ENCODE results near the gene PLA1A.

PLA1A gene

DNA sequence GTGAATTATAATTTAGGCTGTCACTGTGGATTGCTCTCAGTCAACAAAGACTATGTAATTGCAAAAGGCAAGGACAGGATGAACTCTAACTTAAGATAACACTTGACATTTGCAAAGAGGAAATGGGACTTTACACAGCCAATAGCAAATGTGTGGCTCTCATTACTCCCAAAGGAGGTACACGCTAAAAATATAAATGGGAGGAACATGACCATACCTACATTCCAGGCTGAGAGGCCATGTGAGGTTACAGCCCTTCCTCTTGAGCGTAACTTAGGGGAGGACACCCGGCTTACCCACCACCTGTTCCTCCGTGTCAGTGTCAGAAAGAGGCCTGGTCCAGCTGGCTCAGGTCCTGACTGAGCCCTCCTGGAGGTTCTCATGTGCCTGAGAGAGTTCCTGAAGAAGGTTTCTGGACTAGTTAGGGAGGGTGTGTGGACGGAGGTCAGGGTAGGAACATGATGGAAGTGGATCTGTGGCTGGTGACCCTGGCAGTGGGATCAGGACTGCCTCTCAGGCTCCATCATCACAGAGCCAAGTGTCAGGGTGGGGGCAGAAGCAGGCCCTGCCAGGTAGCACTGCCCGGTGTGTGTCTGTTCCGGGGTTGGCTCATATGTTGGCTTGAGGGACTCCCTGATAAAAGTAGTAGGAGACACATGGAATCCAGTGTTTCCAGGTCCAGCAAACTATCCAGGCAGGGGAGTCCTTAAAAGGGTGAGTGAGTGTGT is 54.8 kb downstream of the PLA1A start:
- in situ Hi-C loops (cut with MboI; ENCODE audit: low pct_unique_long_range_greater_than_20kb, low sequenced_read_pairs) = no loop called here
- DNase-seq = peak; percentile 59

- peak; percentile 80 for DNase-seq
- in situ Hi-C loops (cut with MboI; ENCODE audit: low pct_unique_long_range_greater_than_20kb, low sequenced_read_pairs) = no loop called here
Observed at GRCh38 chr3:119653876-119654275, 56.2 kb downstream of the PLA1A start.

- in situ Hi-C loops (cut with MboI; ENCODE audit: low pct_unique_long_range_greater_than_20kb, low sequenced_read_pairs) = no loop called here
- DNase-seq = no peak
Observed at GRCh38 chr3:119657887-119658702, 60.4 kb downstream of the PLA1A start.

- no peak for DNase-seq
- in situ Hi-C loops (cut with MboI; ENCODE audit: low pct_unique_long_range_greater_than_20kb, low sequenced_read_pairs) = no loop called here
Observed at GRCh38 chr3:119658994-119659393, 61.3 kb downstream of the PLA1A start.

DNA sequence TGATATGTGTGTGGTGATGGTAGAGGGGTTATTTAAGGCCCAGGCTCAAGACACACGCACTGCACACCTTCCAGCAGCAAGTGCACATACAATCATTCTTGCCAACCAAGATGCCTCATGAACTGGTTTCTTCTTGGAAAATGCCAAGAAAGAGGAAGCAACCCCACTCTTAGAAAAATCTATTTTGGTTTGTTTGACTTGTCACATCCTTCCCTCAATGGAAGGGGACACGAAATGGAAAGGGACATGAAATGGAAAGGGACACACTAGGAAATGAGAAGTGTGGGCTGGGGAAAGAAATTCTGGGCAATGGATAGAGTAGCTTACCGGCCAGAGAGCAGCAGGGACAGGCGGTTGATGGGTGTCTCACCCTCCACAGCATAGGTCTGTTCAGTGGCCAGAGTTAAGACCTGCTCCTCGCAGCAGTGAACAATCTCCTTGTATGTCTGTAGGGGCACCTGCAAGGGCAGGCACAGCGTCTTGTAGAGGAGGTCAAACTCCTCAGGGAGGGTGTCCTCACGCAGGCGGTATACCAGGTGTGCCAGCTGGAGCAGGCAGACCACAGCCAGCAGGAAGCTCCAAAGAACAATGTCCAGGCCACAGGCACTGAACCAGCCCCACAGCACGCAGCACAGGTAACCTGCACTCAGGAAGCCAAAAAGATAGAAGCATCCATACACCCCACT is 62.1 kb downstream of the PLA1A start:
- peak; percentile 81 for DNase-seq
- in situ Hi-C loops (cut with MboI; ENCODE audit: low pct_unique_long_range_greater_than_20kb, low sequenced_read_pairs) = no loop called here

DNA sequence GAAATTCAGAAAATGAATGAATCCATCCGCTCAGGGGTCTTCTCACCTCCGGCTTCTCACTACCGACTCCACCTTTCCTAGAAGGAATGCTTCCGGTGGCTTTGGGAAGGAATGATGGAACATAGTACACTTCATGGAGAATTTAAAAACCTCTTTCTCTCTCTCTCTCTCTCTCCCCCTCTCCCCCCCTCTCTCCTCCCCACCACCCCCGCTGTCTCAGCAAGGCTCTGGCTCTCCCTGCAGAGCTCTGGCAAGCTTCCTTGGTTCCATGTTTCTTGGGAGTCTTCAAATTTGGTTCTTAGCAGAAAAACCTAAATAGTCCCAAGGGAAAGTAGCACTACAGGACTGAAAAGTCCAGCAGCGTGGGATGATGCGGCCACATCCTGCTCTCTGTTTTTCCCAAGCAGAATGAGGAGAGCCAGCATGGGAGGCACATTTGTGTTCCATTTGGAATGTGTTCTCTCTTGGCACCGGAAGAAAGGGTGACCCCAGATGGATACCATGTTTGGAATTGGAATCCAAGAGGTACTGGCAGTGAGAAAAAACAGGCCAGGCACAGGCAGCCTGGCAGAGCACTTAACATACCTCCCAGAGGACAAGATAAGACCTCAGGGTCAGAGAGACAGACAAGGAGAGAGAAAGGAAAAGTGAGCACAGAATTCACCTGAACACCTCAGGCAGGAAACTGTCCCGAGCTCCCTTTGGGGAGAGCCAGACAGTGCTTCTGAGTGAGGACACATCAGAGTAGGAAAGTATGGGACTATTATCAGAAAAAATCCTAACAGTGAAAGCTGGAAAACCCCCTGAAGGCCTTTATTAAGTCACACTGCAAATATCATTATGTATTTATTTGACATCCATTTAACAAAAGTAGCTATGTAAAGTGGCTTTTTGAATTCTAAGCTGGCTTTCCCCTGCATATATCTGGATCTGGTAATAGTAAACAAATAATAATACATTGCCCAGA is 63.1 kb downstream of the PLA1A start, which contains the start of gene POPDC2:
TSS of gene POPDC2 (minus strand) at position 116 of the 967 bp plus-strand sequence. CDS start 166 bp downstream, outside the sequence.
- in situ Hi-C loops (cut with MboI; ENCODE audit: low pct_unique_long_range_greater_than_20kb, low sequenced_read_pairs) = no loop called here

GRCh38 chr3:119662604-119663373 is 65.1 kb downstream of the PLA1A start:
- DNase-seq = no peak
- in situ Hi-C loops (cut with MboI; ENCODE audit: low pct_unique_long_range_greater_than_20kb, low sequenced_read_pairs) = no loop called here

More for the DNA sequence above, 63.1 kb downstream of the PLA1A start, which contains the start of gene POPDC2:
- DNase-seq = no peak

- no peak for DNase-seq
- in situ Hi-C loops (cut with MboI; ENCODE audit: low pct_unique_long_range_greater_than_20kb, low sequenced_read_pairs) = no loop called here
Observed at GRCh38 chr3:119663885-119664284, 66.2 kb downstream of the PLA1A start.

DNA sequence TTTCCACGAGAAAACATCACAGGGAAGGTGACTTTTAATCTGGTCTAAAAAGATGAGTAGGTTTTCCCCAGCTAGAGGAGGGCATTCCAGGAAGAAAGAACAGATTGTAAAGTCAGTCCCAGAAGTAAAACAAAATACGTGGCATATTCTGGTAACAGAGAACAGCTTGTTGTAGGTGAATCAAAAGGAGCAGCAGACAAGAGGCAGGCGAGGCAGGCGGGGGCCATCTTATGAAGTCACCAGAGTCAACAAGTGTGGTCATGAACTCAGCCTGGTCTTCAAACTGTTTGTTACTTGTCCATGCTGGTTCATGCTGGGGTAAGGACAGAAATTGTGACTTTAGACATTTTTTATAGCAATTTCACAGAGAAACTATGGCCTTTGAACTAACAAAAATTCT is 66.7 kb downstream of the PLA1A start:
- in situ Hi-C loops (cut with MboI; ENCODE audit: low pct_unique_long_range_greater_than_20kb, low sequenced_read_pairs) = no loop called here
- no peak for DNase-seq

- in situ Hi-C loops (cut with MboI; ENCODE audit: low pct_unique_long_range_greater_than_20kb, low sequenced_read_pairs) = no loop called here
- peak; percentile 86 for DNase-seq
Observed at GRCh38 chr3:119664850-119665379, 67.2 kb downstream of the PLA1A start.

DNA sequence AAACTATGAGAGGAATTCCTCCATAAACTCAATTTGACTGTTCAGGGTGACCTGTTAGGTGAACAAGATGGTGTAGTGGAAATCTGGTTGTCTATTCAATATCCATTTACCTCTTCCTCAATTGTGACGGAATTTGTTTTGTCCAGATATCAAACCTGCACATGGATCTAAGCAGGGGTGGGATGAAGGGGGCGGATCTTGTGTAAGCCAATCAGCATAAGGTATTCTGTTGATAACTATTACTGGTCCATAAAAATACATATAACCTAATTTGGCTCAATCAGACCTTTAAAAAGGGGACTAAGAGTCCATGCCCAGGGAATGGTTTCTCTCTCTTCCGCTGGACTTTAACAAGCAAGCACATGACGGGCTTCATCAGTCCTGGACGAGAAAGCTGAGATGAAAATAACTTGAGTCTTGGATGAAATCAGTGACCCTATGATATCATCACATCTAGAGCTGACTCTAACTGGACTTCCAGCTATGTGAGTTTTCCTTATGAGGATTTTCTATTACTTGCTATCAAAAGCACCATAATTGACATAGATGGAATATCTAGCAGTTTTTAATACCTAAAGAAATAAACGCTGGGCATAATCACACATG is 68.4 kb downstream of the PLA1A start:
- in situ Hi-C loops (cut with MboI; ENCODE audit: low pct_unique_long_range_greater_than_20kb, low sequenced_read_pairs) = no loop called here
- no peak for DNase-seq

GRCh38 chr3:119669906-119670570 is 72.4 kb downstream of the PLA1A start:
- no peak for DNase-seq
- in situ Hi-C loops (cut with MboI; ENCODE audit: low pct_unique_long_range_greater_than_20kb, low sequenced_read_pairs) = no loop called here

GRCh38 chr3:119672776-119673175 is 75.1 kb downstream of the PLA1A start:
- no peak for DNase-seq
- in situ Hi-C loops (cut with MboI; ENCODE audit: low pct_unique_long_range_greater_than_20kb, low sequenced_read_pairs) = no loop called here

GRCh38 chr3:119673875-119674274 is 76.2 kb downstream of the PLA1A start:
- in situ Hi-C loops (cut with MboI; ENCODE audit: low pct_unique_long_range_greater_than_20kb, low sequenced_read_pairs) = no loop called here
- DNase-seq = no peak

DNA sequence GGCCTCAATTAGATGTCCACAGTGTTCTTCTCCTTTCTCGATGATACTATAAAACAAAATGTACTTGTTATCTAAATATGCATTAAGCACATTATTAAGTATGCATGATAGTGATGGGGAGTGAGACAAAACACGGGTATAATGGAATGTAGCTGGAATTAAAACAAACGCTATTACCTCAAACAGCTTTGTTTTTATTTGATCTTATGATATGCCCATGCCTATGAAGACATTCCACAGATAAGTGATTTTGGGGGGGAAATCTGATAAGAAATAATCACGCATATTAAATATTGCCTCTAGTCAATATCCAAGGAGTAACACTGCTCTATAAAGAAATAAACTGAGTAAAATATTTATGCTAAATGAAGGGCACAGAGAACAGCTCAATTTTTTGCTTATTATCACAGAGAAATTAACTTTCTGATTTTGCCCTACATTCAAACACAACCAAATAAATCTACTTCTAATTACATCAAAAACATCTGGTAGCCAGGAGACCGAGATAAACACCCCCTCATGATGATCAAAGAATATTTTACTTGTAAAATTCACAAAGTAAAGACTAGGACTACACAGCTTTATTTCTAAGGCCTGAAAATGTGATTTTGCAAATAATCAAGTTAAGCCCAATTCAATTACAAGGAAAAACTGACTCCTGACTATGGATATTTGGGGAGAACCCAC is 77.6 kb downstream of the PLA1A start:
- in situ Hi-C loops (cut with MboI; ENCODE audit: low pct_unique_long_range_greater_than_20kb, low sequenced_read_pairs) = loop anchor here (25.0 kb wide), 1 partner anchor 788 kb away; no protein-coding TSS in a partner anchor
- no peak for DNase-seq

DNA sequence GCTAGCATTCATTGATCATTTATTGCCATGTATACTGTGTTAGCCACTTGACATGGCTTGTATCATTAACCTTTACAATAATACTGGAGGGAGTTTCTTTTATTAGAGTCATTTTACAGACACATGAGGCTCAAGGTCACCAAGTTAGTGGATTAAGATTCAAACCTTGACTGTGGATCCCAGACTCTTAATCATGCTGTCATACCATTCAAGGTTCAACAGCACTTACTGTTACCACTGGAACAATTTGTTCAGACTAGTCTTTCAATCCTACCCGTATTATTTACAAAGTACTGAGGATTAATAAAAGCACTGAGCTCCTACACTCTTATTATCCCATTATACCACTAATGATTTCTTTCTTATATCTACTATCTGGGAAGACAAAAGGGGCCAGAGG is 78.3 kb downstream of the PLA1A start:
- in situ Hi-C loops (cut with MboI; ENCODE audit: low pct_unique_long_range_greater_than_20kb, low sequenced_read_pairs) = loop anchor here (25.0 kb wide), 1 partner anchor 789 kb away; no protein-coding TSS in a partner anchor

More for the DNA sequence above, 78.3 kb downstream of the PLA1A start:
- no peak for DNase-seq
